ENCODE measurements around the gene NAMPT.
A peak's percentile ranks its signal among the peaks of the same experiment; 100 is the strongest.

The NAMPT gene

GRCh38 chr7:106270122-106270977, 14.4 kb downstream of the NAMPT start:
- no peak for DNase-seq

- no peak for DNase-seq
Measured at GRCh38 chr7:106269254-106269961, 15.4 kb downstream of the NAMPT start.

GRCh38 chr7:106265133-106265532, 19.6 kb downstream of the NAMPT start:
- no peak for DNase-seq

GRCh38 chr7:106262221-106262881, 22.4 kb downstream of the NAMPT start:
- no peak for DNase-seq

GRCh38 chr7:106260136-106260561, 24.6 kb downstream of the NAMPT start:
- DNase-seq = no peak

GRCh38 chr7:106258789-106259188, 26.0 kb downstream of the NAMPT start:
- DNase-seq = no peak

- DNase-seq = no peak
Measured at GRCh38 chr7:106257752-106258151, 27.0 kb downstream of the NAMPT start.

GRCh38 chr7:106256144-106256543, 28.6 kb downstream of the NAMPT start:
- no peak for DNase-seq

GRCh38 chr7:106255246-106255645, 29.5 kb downstream of the NAMPT start:
- DNase-seq = peak; percentile 48

- DNase-seq = no peak
Measured at GRCh38 chr7:106254525-106255116, 30.2 kb downstream of the NAMPT start.

GRCh38 chr7:106252568-106252967, 32.2 kb downstream of the NAMPT start:
- DNase-seq = no peak

GRCh38 chr7:106249488-106249887, 35.3 kb downstream of the NAMPT start:
- DNase-seq = no peak

GRCh38 chr7:106248600-106248999, 36.2 kb downstream of the NAMPT start:
- DNase-seq = no peak

- DNase-seq = no peak
Measured at GRCh38 chr7:106247841-106248240, 36.9 kb downstream of the NAMPT start.

GRCh38 chr7:106246902-106247711, 37.7 kb downstream of the NAMPT start:
- no peak for DNase-seq

GRCh38 chr7:106243893-106244292, 40.9 kb downstream of the NAMPT start:
- DNase-seq = no peak

GRCh38 chr7:106239406-106239805, 45.4 kb downstream of the NAMPT start:
- no peak for DNase-seq

- DNase-seq = no peak
Measured at GRCh38 chr7:106238830-106239229, 46.0 kb downstream of the NAMPT start.

- DNase-seq = no peak
Measured at GRCh38 chr7:106236065-106236464, 48.7 kb downstream of the NAMPT start.

- DNase-seq = no peak
Measured at GRCh38 chr7:106234425-106234824, 50.4 kb downstream of the NAMPT start.

- DNase-seq = no peak
Measured at GRCh38 chr7:106231856-106232490, 52.8 kb downstream of the NAMPT start.

GRCh38 chr7:106225856-106226255, 58.9 kb downstream of the NAMPT start:
- DNase-seq = no peak
